ENCODE results near the gene CEMIP.

DNA sequence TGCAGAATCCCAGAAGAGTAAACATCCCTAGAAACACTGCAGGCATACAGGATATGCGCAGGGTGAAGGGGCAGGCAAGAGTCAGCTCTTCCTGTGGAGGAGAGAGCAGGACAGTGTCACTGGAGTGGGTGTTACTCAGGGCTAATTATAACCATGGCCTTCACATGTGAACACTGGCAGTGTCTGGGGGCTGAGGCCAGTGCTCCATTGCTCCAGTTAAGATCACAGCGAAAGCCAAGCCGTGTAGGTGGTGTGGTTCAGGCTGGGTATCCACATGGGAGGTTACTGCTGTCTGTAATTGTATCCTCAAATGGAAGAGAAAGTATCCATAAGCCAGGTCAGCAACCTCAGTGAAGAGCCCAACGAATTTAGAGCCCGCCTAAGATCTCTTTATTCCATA lies 125.8 kb downstream of the CEMIP start:
- TF ChIP-seq, protein P1, sequence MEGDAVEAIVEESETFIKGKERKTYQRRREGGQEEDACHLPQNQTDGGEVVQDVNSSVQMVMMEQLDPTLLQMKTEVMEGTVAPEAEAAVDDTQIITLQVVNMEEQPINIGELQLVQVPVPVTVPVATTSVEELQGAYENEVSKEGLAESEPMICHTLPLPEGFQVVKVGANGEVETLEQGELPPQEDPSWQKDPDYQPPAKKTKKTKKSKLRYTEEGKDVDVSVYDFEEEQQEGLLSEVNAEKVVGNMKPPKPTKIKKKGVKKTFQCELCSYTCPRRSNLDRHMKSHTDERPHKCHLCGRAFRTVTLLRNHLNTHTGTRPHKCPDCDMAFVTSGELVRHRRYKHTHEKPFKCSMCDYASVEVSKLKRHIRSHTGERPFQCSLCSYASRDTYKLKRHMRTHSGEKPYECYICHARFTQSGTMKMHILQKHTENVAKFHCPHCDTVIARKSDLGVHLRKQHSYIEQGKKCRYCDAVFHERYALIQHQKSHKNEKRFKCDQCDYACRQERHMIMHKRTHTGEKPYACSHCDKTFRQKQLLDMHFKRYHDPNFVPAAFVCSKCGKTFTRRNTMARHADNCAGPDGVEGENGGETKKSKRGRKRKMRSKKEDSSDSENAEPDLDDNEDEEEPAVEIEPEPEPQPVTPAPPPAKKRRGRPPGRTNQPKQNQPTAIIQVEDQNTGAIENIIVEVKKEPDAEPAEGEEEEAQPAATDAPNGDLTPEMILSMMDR (IDR thresholded peaks at IDR 0.05; ENCODE audit: low read length): no peak
- TF ChIP-seq EZH2phosphoT487 (IDR thresholded peaks at IDR 0.05; ENCODE audit: low read length) (no peak), EZH2 (optimal IDR thresholded peaks at IDR 0.05; ENCODE audit: low read depth, low read length) (no peak)

Data from MM.1S (cell line).